NCI-H2196 treated with DMSO at 0.1 percent for 48 hours (cell line): ENCODE results near the gene TBCD.
"Not testable (repeated sequence)": the region's sequence is repeated elsewhere in the genome, so short reads cannot be mapped to it uniquely, and the experiment has no call there.

Experiments
- DNase-seq: peaks from one replicate; lab custom pipeline; 2025; ENCODE audit not compliant: unreplicated experiment; lab: John Stamatoyannopoulos, UW

Gene TBCD

GRCh38 chr17:82950525-82951102 is 198.7 kb downstream of the TBCD start:
- DNase-seq: no peak

- DNase-seq: no peak
Measured at GRCh38 chr17:82952019-82952418, 200.2 kb downstream of the TBCD start.

GRCh38 chr17:82955106-82955505 is 203.2 kb downstream of the TBCD start:
- DNase-seq: not testable (repeated sequence)

- DNase-seq: not testable (repeated sequence)
Measured at GRCh38 chr17:82955627-82956026, 203.8 kb downstream of the TBCD start.

GRCh38 chr17:82956146-82956725 is 204.4 kb downstream of the TBCD start:
- DNase-seq: no peak

GRCh38 chr17:82956726-82957468 is 205.0 kb downstream of the TBCD start:
- no peak for DNase-seq

GRCh38 chr17:82957469-82957795 is 205.6 kb downstream of the TBCD start:
- no peak for DNase-seq

GRCh38 chr17:82957961-82958561 is 206.2 kb downstream of the TBCD start:
- DNase-seq: no peak

DNA sequence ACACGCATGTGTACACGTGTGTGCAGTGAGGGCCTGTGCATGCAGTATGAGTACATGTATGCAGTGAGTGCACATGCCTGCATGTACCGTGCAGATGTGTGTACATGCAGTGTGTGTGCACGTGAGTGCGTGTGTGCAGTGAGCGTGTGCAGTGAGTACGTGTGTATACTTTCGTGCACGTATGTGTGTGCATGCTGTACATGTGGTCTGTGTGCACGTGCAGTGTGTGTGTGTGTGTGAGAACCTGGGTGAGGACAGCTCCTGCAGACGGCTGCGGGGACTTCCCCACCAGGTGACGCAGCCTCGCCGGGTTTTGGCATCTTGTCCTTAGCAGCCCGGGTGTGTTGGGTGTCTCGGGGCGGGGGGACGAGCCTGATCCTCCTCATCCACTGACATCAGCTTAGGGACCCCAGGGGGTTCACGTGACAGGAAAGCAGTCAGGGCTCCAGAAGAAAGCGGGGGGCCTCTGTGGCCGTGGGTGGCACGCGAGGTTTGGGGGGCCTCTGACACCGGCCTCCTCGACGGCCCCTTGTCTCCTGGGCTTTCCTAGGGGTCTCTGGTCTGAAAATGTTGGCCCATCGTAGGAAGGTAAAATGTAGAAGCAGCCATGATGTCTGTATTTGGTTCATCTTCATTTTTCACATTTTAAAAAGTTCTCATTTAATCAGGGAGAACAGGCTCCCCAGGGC is 207.5 kb downstream of the TBCD start:
- DNase-seq: no peak

DNA sequence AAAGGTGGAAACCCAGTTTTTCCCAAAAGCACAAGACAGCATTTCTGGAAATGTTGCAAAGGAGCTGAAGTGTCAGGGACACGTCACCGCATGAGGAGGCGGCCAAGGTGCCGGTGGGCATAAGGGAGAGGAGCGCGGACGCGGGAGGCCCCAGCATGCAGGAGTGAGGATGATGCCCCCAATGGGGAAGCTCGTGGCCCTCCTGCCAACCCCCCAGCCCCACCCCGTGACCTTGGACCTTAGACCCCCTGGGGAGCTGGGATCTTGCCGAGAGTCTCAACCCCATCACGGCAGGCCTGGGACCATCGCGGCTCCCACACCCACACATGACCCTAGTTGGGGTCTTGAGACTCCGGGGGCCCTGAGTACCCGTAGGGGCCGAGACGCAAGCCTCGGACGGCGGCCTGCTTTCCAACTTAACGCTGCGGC is 208.1 kb downstream of the TBCD start:
- no peak for DNase-seq

DNA sequence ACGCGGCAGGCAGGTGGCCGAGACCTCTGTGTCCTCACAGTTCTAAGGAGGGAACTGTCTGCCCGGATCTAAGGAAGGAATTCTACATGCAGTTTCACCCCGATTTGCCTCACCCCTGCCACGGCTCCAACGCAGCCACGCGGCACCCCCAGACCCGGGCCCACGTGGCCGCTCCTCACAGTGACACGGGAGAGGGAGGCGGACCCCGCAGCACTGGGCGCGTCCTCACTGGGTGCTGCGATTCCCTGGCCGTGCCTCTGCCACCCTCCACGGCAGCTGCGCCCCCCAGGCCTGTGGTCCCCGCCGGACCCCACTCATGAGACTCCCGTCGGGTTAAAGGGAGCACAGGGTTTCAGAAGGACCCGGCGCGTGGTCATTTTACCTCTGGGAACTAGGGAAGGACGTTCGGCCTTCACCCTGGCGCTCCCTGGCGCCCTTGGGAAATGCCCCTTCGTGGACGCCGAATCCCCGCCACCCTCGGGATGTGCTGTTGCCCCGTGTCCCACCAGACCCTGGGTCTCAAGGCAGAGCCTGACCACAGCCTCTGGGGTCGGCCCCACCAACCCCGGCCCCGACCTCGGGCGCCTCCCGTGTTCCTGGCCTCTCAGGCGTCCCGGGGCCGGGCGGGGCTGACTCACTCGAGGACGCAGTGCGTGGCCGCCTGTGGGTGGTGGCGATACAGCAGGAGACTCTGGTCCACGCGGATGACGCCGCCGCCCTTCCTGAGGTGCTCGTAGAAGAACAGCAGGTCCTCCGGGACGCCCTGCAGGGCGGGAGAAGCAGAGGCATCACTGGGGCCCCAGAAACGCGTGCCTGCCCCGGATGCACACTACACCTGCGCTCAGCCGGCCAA is 208.8 kb downstream of the TBCD start:
- no peak for DNase-seq

- no peak for DNase-seq
Measured at GRCh38 chr17:82961366-82962162, 209.7 kb downstream of the TBCD start.

DNA sequence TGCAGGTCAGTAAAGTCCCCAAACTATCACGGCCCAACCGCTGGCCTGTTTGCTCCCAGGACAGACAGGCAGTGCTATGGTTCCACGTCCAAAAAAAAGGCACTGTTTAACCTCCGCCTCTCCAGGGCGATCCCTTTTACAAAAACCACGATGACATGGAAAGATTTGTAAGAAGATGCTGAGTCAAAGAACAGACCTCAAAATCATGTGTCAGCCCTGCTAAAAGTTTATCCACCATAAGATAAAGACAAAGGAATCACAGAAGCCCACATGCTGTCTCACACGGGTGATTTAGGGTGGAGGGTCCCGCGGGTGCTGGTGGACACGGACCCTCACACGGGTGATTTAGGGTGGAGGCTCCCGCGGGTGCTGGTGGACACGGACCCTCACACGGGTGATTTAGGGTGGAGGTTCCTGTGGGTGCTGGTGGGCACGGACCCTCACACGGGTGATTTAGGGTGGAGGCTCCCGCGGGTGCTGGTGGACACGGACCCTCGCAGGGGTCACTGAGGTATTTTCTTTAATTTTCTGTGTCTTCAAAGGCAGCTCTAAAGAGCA is 210.4 kb downstream of the TBCD start:
- DNase-seq: no peak

GRCh38 chr17:82963104-82963950 is 211.5 kb downstream of the TBCD start:
- no peak for DNase-seq

- not testable (repeated sequence) for DNase-seq
Measured at GRCh38 chr17:82964451-82964850, 212.6 kb downstream of the TBCD start.

- DNase-seq: no peak
Measured at GRCh38 chr17:82964851-82965341, 213.0 kb downstream of the TBCD start.

DNA sequence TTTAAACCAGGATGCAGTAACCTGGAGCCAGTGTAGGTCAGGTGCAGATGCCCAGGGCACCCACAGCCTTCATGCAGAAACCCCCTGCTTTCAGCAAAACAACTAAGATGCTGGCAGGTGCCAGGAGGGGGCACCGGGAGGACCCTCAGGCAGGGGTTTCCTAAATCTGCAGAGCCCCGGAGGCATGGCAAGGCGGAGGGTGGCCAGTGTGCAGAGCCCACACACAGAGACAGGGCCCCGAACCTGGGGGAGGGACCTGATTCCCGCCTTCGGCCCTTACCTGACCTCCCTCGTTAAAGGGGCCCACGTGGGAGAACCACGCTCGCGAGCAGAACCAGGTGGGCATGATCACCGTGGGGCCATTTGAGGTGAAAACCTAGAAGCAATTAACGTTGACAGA is 213.5 kb downstream of the TBCD start:
- no peak for DNase-seq

GRCh38 chr17:82966415-82966814 is 214.6 kb downstream of the TBCD start:
- DNase-seq: no peak
